ENCODE measurements around the gene TRIM34. TPM values are rescaled to one million over a fixed set of nuclear protein-coding genes. Genes with fewer than 3 reads are reported as not detected.
A peak's percentile ranks its signal among the peaks of the same experiment; 100 is the strongest.
"Not testable (repeated sequence)": the region's sequence is repeated elsewhere in the genome, so short reads cannot be mapped to it uniquely, and the experiment has no call there.

Gene TRIM34
- total RNA-seq, 4 donors from 2014 or later, result 5.0 to 8.4 (median 7.2) TPM

GRCh38 chr11:5674391-5674790 lies 49.6 kb downstream of the TRIM34 start:
- TF ChIP-seq POLR2A (IDR thresholded peaks at IDR 0.05) (no peak), POLR2AphosphoS5 (IDR thresholded peaks at IDR 0.05) (no peak), EP300 (IDR thresholded peaks at IDR 0.05) (no peak), CTCF (IDR thresholded peaks at IDR 0.05) (no peak)
- H3K27ac ChIP-seq, result no peak overlapping the region
- no peaks in the 10 kb centered on the region for H3K9me3 ChIP-seq
- no peaks in the 10 kb centered on the region for H3K27me3 ChIP-seq
- H3K4me1 ChIP-seq, result no peaks in the 10 kb centered on the region
- DNase-seq (ENCODE audit: low spot score in 2 of 2), result no peak
- H3K4me3 ChIP-seq, result no peak overlapping the region
- 97% methylated on average over 4 of the region's 4 CpGs for WGBS
- peaks cover 33% of the 10 kb centered on the region for H3K36me3 ChIP-seq

DNA sequence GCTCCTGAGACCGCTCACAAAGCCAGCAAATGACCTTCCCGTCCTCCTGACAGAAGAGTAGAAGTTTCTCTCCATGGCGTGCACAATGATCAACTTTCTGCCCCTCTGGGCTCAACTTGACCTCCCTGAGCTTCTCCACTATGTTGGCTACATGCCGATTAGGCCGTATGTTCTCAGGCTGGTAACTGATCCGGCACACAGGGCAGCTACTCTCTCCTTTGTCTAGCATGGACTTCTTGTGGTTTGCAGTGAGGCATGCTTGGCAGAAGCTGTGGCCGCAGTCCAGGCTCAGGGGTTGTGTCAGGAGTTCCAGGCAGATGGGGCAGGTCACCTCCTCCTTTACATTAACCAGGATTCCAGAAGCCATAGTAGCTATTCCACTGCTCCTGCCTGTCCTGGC lies 55.0 kb downstream of the TRIM34 start:
- Histone ChIP-seq H3K9me3 (no peaks in the 10 kb centered on the region), H3K27me3 (no peaks in the 10 kb centered on the region), H3K36me3 (peaks cover 24% of the 10 kb centered on the region), H3K4me1 (peaks cover 13% of the 10 kb centered on the region), H3K27ac (no peak overlapping the region), H3K4me3 (no peak overlapping the region)
- TF ChIP-seq POLR2AphosphoS5 (IDR thresholded peaks at IDR 0.05) (no peak), CTCF (IDR thresholded peaks at IDR 0.05) (no peak), EP300 (IDR thresholded peaks at IDR 0.05) (no peak), POLR2A (IDR thresholded peaks at IDR 0.05) (no peak)
- DNase-seq (ENCODE audit: low spot score in 2 of 2), result no peak
- 94% methylated on average over 7 of the region's 7 CpGs for WGBS

- H3K4me3 ChIP-seq; H3K9me3 ChIP-seq; H3K27ac ChIP-seq; H3K27me3 ChIP-seq; DNase-seq (ENCODE audit: low spot score in 2 of 2): not testable (repeated sequence)
- WGBS, result 100% methylated on average over 6 of the region's 33 CpGs
- peaks cover 18% of the 10 kb centered on the region for H3K4me1 ChIP-seq
- peaks cover 18% of the 10 kb centered on the region for H3K36me3 ChIP-seq
Observed at GRCh38 chr11:5682890-5683441, 58.2 kb downstream of the TRIM34 start.

- not testable (repeated sequence) for H3K9me3 ChIP-seq; H3K27me3 ChIP-seq; DNase-seq (ENCODE audit: low spot score in 2 of 2)
- peaks cover 11% of the 10 kb centered on the region for H3K36me3 ChIP-seq
- peaks cover 21% of the 10 kb centered on the region for H3K4me1 ChIP-seq
- peak overlapping the region; percentile 53 for H3K4me3 ChIP-seq
- peak overlapping the region; percentile 90 for H3K27ac ChIP-seq
- WGBS, result 73% methylated on average over 7 of the region's 7 CpGs
Observed at GRCh38 chr11:5683620-5684019, 58.8 kb downstream of the TRIM34 start.

GRCh38 chr11:5684036-5684645 lies 59.3 kb downstream of the TRIM34 start:
- H3K4me3 ChIP-seq, result peak overlapping the region; percentile 53
- peaks cover 8% of the 10 kb centered on the region for H3K36me3 ChIP-seq
- TF ChIP-seq EP300 (IDR thresholded peaks at IDR 0.05), result no peak
- no peak for TF ChIP-seq POLR2A (IDR thresholded peaks at IDR 0.05)
- no peak for TF ChIP-seq CTCF (IDR thresholded peaks at IDR 0.05)
- TF ChIP-seq POLR2AphosphoS5 (IDR thresholded peaks at IDR 0.05), result no peak
- WGBS, result 43% methylated on average over 8 of the region's 8 CpGs
- DNase-seq (ENCODE audit: low spot score in 2 of 2), result no peak
- H3K27me3 ChIP-seq, result no peaks in the 10 kb centered on the region
- H3K9me3 ChIP-seq, result no peaks in the 10 kb centered on the region
- H3K27ac ChIP-seq, result peak overlapping the region; percentile 90
- peaks cover 26% of the 10 kb centered on the region for H3K4me1 ChIP-seq

DNA sequence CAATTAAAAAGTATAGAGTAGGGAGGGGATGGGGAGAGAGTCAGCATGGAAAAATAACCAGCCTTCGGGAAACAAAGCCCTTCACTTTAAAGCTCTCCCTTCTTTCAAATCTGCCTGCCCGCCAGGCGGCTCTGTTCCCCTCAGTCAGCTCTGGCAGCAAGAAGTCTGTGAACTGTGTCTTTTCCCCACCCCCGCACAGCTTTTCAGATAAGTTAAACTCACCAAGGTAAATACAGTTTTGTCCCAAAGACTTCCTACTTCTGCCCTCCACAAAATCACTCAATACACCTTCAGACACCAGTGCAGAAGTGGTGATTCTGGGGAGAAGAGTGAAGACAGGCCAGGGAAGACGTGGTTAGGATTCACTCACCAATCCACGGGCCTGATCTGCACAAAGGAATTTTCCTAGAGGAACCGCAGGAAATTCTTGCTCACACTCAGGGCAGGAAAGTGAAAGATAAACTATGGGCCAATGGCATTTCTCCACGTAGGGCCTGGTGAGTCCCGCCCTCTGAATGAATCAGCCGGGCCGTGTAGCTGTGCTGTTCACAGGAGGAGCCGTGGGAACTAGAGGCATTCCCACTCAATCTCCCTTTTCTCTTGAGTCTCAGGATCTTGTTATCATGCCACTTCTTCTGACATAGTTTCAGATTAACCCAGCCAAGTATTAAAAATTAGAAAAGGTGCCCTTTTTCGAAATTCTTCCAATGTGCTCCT lies 60.0 kb downstream of the TRIM34 start, which contains the start of gene TRIM5:
TSS of gene TRIM5 (minus strand) at position 429 of the 717 bp plus-strand sequence. CDS start 4,897 bp downstream, outside the sequence.
- WGBS, result under 1% methylated on average over 13 of the region's 13 CpGs

More for the DNA sequence above, 60.0 kb downstream of the TRIM34 start, which contains the start of gene TRIM5:
- H3K4me1 ChIP-seq, result peaks cover 30% of the 10 kb centered on the region
- peak within 1 kb of the TSS; percentile 53 for H3K4me3 ChIP-seq
- peak within 1 kb of the TSS; percentile 90 for H3K27ac ChIP-seq
- DNase-seq (ENCODE audit: low spot score in 2 of 2), result peak; percentile 89 to 93
- no peaks in the 10 kb centered on the region for H3K9me3 ChIP-seq
- TF ChIP-seq EP300 (IDR thresholded peaks at IDR 0.05) (no peak), CTCF (IDR thresholded peaks at IDR 0.05) (peak; percentile 37 to 52), POLR2A (IDR thresholded peaks at IDR 0.05) (no peak), POLR2AphosphoS5 (IDR thresholded peaks at IDR 0.05) (no peak)
- H3K27me3 ChIP-seq, result no peaks in the 10 kb centered on the region
- peaks cover 2% of the 10 kb centered on the region for H3K36me3 ChIP-seq
